ENCODE measurements around the gene GPR45.

DNA sequence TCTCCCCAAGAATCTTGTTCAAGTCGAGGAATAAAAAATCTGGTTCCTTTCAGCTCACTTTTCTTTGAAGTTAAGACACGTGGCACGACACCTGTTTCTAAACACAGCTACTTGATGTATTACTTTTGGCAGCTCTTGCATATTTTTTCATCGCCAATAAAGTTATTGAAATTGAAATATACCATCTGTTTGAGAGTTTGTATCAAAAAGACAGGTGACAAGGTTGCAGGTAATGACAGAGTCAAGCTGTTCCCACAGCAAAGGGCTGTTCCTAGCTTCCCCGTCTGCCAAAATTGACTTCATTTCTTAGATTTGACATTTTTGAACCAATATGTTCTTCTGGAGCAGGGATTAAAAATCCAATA, 5.5 kb upstream of the GPR45 start:
- TF ChIP-seq BHLHE40 (IDR thresholded peaks at IDR 0.05; ENCODE audit: low read length) (no peak), FOXA3 (CRISPR knock-in tag; conservative IDR thresholded peaks at IDR 0.05 in 1 of 2, IDR thresholded peaks at IDR 0.05 in 1 of 2) (no peak), POLR2AphosphoS5 (IDR thresholded peaks at IDR 0.05; ENCODE audit: control insufficient read depth, insufficient read depth, low read depth, low read length) (no peak), ZBTB1 (CRISPR knock-in tag; IDR thresholded peaks at IDR 0.05; ENCODE audit: borderline replicate concordance, low read depth) (no peak), GTF2F1 (IDR thresholded peaks at IDR 0.05; ENCODE audit: low read depth, low read length) (no peak), RFX5 (IDR thresholded peaks at IDR 0.05; ENCODE audit: low read depth, low read length) (no peak), MEF2D (tag; conservative IDR thresholded peaks at IDR 0.05; ENCODE audit: low read depth) (no peak)
- TF ChIP-seq, protein P1, sequence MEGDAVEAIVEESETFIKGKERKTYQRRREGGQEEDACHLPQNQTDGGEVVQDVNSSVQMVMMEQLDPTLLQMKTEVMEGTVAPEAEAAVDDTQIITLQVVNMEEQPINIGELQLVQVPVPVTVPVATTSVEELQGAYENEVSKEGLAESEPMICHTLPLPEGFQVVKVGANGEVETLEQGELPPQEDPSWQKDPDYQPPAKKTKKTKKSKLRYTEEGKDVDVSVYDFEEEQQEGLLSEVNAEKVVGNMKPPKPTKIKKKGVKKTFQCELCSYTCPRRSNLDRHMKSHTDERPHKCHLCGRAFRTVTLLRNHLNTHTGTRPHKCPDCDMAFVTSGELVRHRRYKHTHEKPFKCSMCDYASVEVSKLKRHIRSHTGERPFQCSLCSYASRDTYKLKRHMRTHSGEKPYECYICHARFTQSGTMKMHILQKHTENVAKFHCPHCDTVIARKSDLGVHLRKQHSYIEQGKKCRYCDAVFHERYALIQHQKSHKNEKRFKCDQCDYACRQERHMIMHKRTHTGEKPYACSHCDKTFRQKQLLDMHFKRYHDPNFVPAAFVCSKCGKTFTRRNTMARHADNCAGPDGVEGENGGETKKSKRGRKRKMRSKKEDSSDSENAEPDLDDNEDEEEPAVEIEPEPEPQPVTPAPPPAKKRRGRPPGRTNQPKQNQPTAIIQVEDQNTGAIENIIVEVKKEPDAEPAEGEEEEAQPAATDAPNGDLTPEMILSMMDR (IDR thresholded peaks at IDR 0.05 in 2 of 3, conservative IDR thresholded peaks at IDR 0.05 in 1 of 3; ENCODE audit: insufficient read depth in 2 of 3, low read depth in 1 of 3, low read length in 3 of 3), result no peak
- TF ChIP-seq, protein P2, sequence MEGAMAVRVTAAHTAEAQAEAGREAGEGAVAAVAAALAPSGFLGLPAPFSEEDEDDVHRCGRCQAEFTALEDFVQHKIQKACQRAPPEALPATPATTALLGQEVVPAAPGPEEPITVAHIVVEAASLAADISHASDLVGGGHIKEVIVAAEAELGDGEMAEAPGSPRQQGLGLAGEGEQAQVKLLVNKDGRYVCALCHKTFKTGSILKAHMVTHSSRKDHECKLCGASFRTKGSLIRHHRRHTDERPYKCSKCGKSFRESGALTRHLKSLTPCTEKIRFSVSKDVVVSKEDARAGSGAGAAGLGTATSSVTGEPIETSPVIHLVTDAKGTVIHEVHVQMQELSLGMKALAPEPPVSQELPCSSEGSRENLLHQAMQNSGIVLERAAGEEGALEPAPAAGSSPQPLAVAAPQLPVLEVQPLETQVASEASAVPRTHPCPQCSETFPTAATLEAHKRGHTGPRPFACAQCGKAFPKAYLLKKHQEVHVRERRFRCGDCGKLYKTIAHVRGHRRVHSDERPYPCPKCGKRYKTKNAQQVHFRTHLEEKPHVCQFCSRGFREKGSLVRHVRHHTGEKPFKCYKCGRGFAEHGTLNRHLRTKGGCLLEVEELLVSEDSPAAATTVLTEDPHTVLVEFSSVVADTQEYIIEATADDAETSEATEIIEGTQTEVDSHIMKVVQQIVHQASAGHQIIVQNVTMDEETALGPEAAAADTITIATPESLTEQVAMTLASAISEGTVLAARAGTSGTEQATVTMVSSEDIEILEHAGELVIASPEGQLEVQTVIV (CRISPR knock-in tag; IDR thresholded peaks at IDR 0.05; ENCODE audit: borderline replicate concordance), result no peak
- TF ChIP-seq, protein P3, sequence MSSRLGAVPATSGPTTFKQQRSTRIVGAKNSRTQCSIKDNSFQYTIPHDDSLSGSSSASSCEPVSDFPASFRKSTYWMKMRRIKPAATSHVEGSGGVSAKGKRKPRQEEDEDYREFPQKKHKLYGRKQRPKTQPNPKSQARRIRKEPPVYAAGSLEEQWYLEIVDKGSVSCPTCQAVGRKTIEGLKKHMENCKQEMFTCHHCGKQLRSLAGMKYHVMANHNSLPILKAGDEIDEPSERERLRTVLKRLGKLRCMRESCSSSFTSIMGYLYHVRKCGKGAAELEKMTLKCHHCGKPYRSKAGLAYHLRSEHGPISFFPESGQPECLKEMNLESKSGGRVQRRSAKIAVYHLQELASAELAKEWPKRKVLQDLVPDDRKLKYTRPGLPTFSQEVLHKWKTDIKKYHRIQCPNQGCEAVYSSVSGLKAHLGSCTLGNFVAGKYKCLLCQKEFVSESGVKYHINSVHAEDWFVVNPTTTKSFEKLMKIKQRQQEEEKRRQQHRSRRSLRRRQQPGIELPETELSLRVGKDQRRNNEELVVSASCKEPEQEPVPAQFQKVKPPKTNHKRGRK (tag; IDR thresholded peaks at IDR 0.05), result no peak

All from K562 (cell line).